NCI-H510A (cell line): Measurements from ENCODE around the gene SMTN.
"Not testable (repeated sequence)": the region's sequence is repeated elsewhere in the genome, so short reads cannot be mapped to it uniquely, and the experiment has no call there.

Experiments used
- DNase-seq: peaks from one replicate; lab custom pipeline; 2025; lab: John Stamatoyannopoulos, UW

SMTN gene

DNA sequence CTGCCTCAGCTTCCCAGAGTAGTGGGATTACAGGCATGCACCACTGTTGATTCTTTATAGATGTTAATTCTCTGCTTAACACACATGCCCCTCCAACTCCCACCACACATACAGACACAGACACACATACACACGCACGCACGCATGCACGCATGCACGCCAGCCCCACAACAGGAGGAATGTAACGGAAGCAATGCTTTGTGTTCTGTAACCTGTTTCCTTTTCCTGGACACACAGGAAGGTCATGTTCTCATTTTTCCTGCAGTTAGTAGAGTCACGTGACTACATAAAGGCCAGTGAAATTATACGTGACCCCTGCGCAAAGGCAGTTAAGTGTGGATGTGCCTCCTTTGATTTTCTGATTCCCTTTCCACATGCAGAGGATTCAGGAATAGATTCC, 8.0 kb upstream of the SMTN start:
- DNase-seq = not testable (repeated sequence)

GRCh38 chr22:31073545-31074145, 7.5 kb upstream of the SMTN start:
- not testable (repeated sequence) for DNase-seq

GRCh38 chr22:31075961-31076360, 5.2 kb upstream of the SMTN start:
- no peak for DNase-seq

GRCh38 chr22:31077681-31078080, 3.4 kb upstream of the SMTN start:
- DNase-seq = no peak

DNA sequence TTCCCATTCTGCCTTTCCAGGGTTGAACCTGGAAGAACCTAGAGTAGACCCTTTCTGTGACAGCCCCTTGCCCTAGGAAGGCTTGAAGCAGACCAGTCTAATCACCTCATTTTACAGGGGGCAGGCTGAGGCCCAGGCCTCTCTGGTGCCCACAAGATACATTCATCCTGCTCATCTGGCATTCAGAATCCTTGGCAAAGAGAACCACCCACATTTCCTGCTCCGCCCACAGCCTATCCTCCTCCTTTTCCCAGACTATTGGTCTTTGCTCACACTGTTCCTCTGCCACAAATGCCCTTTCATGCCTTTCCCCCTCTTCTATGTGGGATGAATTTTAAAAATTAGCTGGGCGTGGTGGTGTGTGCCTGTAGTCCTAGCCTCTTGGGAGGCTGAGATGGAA, 2.7 kb upstream of the SMTN start:
- DNase-seq = not testable (repeated sequence)

GRCh38 chr22:31079095-31079642, 1.9 kb upstream of the SMTN start:
- DNase-seq = peak; percentile 28

DNA sequence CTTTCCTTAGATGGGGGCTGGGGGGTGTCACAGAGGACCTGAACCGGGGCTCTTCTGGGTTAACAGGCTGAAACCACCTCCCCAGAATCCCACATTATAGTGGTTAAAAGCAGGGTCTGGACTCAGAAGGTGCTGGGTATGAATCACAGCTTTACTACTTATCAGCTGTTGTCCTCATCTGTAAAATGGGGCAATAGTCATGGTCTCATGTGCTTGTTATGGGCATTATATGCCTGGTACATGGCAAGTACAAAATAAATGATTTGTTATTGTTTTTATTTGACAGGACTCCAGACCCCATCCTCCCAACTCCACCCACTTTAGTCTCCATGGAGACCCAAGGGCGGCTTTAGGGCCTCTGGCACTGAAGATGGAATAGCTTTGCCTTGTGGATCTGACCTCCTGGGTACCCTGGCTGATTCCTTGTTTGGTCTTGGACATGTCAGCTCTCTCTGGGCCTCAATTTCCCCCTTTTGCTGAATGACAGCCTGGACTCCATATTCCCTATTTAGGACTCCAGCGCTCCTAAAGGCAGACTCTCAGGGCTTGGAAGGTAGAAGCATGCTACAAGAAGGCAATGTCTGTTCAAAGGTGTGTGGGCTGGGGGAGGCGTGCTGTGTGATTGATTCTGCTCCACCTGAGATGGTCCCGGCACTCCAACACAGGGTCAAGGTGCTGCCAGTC, 812 bp upstream of the SMTN start:
- DNase-seq = no peak

GRCh38 chr22:31081963-31082605, 966 bp downstream of the SMTN start:
- DNase-seq = no peak

- DNase-seq = peak; percentile 25
These were observed 1.7 kb downstream of the SMTN start for GRCh38 chr22:31082606-31083376.

DNA sequence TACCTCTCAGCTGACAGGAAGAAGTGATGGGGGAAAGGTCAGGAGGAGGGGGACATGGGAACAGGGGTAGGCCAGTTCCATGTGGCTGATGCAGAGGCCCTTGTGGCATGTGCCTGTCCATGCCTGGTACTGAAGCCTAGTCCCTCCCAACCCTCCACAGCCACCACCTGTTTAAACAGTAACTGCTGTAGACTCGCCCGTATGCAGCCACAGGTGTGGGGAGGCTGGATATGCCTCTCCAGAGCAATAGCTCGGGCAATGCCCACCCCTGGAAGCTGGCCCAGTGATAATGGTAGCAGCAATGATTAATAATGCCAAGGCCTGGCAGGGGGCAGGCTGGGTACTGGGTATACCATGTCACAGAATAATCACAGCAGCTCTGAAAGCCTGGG, 2.3 kb downstream of the SMTN start:
- DNase-seq = peak; percentile 50

- no peak for DNase-seq
These were observed 3.0 kb downstream of the SMTN start for GRCh38 chr22:31083923-31084810.

- DNase-seq = no peak
These were observed 3.8 kb downstream of the SMTN start for GRCh38 chr22:31084811-31085492.

- no peak for DNase-seq
These were observed 4.3 kb downstream of the SMTN start for GRCh38 chr22:31085493-31085824.

- no peak for DNase-seq
These were observed 4.8 kb downstream of the SMTN start for GRCh38 chr22:31085928-31086327.

DNA sequence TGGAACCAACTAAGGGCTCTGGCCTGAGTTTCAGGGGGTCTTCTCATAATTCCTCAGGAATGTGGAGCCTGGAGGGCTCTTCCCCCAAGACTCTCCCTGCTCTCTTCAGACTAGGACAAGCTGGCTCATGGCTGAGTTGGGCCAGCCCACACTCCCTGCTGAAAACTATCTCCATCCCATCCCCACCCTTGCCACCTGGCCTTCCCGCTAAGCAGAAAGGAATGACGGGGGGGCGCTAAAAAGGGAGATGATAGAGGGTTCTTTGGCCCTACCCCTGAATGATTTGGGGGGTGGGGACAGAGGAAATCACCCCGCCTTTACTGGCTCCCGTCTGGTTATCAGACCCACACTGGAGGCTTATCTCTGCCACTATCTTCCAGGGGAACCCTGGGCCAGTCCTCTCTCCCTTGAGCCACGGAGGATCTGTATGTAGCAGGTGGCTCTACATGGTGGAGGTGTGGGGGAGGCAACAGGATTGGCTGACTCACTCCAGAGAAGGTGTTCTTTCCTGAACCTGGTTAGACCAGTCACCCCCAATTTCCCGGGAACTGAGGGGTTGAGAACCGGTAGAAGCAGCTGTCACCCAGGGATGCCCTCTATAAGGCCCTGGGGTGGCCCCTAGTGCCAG, 5.7 kb downstream of the SMTN start:
- DNase-seq = no peak

- DNase-seq = no peak
These were observed 6.7 kb downstream of the SMTN start for GRCh38 chr22:31087744-31088215.

DNA sequence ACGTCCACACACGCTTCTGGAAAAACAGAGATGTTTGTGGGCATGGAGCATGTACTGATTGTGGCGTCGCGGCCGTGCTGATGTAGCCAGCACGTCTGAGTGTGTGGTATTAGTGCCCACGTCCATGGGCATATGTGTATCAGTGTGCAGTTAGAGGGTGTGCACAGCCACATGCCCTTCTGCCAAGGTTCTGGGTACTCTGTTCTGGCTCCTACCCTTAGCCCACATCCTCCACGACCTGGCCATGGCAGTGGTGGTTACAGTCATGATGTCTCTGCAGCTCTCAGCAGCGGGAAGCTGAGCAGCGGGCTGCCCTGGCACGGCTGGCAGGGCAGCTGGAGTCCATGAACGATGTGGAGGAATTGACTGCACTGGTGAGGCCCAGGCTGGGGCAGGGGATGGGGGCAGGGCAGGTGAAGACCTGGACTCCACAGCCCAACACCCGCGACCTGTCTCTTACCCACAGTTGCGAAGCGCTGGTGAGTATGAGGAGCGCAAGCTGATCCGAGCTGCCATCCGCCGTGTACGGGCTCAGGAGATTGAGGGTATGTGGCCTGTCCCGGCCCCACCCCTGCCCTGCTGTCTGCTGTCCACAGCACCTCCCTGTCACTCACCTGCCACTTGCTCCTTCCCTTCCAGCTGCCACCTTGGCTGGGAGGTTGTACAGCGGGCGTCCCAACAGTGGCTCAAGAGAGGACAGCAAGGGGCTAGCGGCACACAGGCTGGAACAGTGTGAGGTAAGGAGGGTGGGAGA, 7.3 kb downstream of the SMTN start:
- no peak for DNase-seq

GRCh38 chr22:31089160-31090100, 8.3 kb downstream of the SMTN start:
- no peak for DNase-seq
